ENCODE results near the gene MRPL9.

DNA sequence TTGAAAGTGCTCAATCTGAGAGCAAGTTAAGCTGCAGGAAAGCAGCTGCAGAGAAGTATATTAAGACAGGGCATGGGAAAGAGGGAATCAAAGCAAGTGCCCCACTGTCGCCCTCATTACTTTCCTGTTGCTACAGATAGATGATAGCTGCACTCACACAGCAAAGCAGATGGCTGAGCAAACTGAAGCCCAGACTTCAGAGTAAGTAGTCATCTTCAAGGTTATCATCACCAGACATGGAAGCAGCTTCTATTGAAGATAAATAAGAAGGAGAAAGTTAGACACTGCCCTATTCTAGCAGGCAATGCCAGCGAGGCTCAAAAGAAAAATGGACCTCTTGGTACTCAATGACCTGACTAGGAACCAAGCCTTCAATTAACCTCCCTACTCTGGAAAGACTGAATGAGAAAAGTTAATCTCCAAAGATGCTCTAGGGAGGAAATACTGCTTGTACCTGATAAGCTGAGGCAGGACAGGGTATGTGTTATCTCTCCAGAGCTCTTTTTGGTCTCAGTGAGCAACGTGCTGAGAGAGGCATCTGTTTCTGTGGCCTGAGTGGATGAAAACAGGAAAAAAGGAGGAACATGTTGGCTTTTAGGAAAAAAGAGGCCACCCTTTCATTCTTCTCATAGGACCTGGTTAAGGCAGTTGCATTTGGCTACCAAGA is 11.1 kb upstream of the MRPL9 start:
- TF ChIP-seq, protein P1, sequence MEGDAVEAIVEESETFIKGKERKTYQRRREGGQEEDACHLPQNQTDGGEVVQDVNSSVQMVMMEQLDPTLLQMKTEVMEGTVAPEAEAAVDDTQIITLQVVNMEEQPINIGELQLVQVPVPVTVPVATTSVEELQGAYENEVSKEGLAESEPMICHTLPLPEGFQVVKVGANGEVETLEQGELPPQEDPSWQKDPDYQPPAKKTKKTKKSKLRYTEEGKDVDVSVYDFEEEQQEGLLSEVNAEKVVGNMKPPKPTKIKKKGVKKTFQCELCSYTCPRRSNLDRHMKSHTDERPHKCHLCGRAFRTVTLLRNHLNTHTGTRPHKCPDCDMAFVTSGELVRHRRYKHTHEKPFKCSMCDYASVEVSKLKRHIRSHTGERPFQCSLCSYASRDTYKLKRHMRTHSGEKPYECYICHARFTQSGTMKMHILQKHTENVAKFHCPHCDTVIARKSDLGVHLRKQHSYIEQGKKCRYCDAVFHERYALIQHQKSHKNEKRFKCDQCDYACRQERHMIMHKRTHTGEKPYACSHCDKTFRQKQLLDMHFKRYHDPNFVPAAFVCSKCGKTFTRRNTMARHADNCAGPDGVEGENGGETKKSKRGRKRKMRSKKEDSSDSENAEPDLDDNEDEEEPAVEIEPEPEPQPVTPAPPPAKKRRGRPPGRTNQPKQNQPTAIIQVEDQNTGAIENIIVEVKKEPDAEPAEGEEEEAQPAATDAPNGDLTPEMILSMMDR (IDR thresholded peaks at IDR 0.05 in 2 of 3, conservative IDR thresholded peaks at IDR 0.05 in 1 of 3; ENCODE audit: control insufficient read depth in 2 of 3, extremely low read depth in 1 of 3, insufficient read depth in 1 of 3, low read depth in 3 of 3, low read length in 3 of 3), result no peak
- no peak for TF ChIP-seq TAF1 (IDR thresholded peaks at IDR 0.05; ENCODE audit: borderline replicate concordance, low read depth, low read length)

Data from GM12878 (cell line).